Sigmoid colon (tissue), 7 donors: Measurements from ENCODE around the gene RNF8. TPM values are rescaled to one million over a fixed set of nuclear protein-coding genes. Genes with fewer than 3 reads are reported as not detected.
A peak's percentile ranks its signal among the peaks of the same experiment; 100 is the strongest.
"Not testable (repeated sequence)": the region's sequence is repeated elsewhere in the genome, so short reads cannot be mapped to it uniquely, and the experiment has no call there.

Source experiments
- DNase-seq: peaks from one replicate; pipeline ENCODE4 v3.0.0-alpha.2; 2019
- H3K27ac ChIP-seq, 4 donors: fragments of 200-600 bp; sonication (generic); one replicate each; pipeline ENCODE4 v1.5.1; 2016 to 2019; ENCODE audit warnings: mild to moderate bottlenecking in 1 of 4
- H3K27me3 ChIP-seq, 3 donors: fragments of 200-600 bp; sonication (generic); one replicate each; pipeline ENCODE4 v1.5.1; 2019; ENCODE audit warnings: mild to moderate bottlenecking in 1 of 3
- H3K36me3 ChIP-seq, 4 donors: fragments of 200-600 bp; sonication (generic); one replicate each; pipeline ENCODE4 v1.5.1; 2016 to 2019
- H3K4me1 ChIP-seq, 4 donors: fragments of 200-600 bp; sonication (generic); one replicate each; pipeline ENCODE4 v1.5.1; 2017 to 2019
- H3K4me3 ChIP-seq, 4 donors: fragments of 200-600 bp; sonication (generic); one replicate each; pipeline ENCODE4 v1.5.1; 2017 to 2019; ENCODE audit warnings: mild to moderate bottlenecking in 2 of 4, moderate library complexity in 1 of 4
- H3K9me3 ChIP-seq, 4 donors: fragments of 200-600 bp in 3 of 4; sonication (generic) in 3 of 4; one replicate each; pipeline versions ENCODE4 v1.5.1 to v1.6.1; 2013 to 2019
- CTCF ChIP-seq, 4 experiments: fragments of 450-650 bp in 3 of 4; fragments of 200-600 bp in 1 of 4; IDR thresholded peaks; one replicate each; pipeline ENCODE4 v1.5.1; 2016 to 2019; ENCODE audit warnings: antibody characterized with exemption in 4 of 4, mild to moderate bottlenecking in 3 of 4, moderate library complexity in 2 of 4
- EP300 ChIP-seq, 4 donors: sonication (generic); formaldehyde crosslinking; IDR thresholded peaks; one replicate each; pipeline ENCODE4 v1.6.1; 2017; ENCODE audit warnings: antibody characterized with exemption in 4 of 4
- POLR2A ChIP-seq, 2 donors: fragments of 450-650 bp; IDR thresholded peaks; one replicate each; pipeline ENCODE4 v1.6.1; 2016; ENCODE audit warnings: antibody characterized with exemption in 2 of 2, mild to moderate bottlenecking in 2 of 2, moderate library complexity in 2 of 2
- POLR2AphosphoS5 ChIP-seq, 4 donors: sonication (generic); formaldehyde crosslinking; IDR thresholded peaks; one replicate each; pipeline ENCODE4 v1.6.1; 2017; ENCODE audit warnings: antibody characterized with exemption in 4 of 4
- WGBS, 2 donors: extraction: QIAGEN DNeasy Blood & Tissue Kit; methylation state at CpG; one replicate each; pipeline ENCODE4 v1.1.7; 2013; 5-methylcytosine and 5-hydroxymethylcytosine counted together
- intact Hi-C: fragments of 100-400 bp; cut with DNase I; formaldehyde crosslinking; loops from one replicate; pipeline ENCODE4 v1.15.1; 2023
- polyA plus RNA-seq, 3 donors: library from polyadenylated mRNA; stranded (reverse); fragments of 200-250 nt; gene quantifications; one replicate each; pipeline ENCODE4 v1.2.3, GENCODE V29; 2013
- total RNA-seq, 4 donors: library from RNA; depleted of rRNA; stranded (reverse); fragments of >200 nt; gene quantifications; one replicate each; pipeline ENCODE4 v1.1.0, GENCODE V29; 2016
- donor health status: healthy with polysubstance abuse.
- donor health status: Bipolar disorder and iron deficiency.
- donor health status: healthy.

RNF8 gene, protein sequence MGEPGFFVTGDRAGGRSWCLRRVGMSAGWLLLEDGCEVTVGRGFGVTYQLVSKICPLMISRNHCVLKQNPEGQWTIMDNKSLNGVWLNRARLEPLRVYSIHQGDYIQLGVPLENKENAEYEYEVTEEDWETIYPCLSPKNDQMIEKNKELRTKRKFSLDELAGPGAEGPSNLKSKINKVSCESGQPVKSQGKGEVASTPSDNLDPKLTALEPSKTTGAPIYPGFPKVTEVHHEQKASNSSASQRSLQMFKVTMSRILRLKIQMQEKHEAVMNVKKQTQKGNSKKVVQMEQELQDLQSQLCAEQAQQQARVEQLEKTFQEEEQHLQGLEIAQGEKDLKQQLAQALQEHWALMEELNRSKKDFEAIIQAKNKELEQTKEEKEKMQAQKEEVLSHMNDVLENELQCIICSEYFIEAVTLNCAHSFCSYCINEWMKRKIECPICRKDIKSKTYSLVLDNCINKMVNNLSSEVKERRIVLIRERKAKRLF
- total RNA-seq = 10 to 100 TPM in 2 of 4 donors, 1 to 10 TPM in 2; 8.8 to 18.5 (median 12.7) TPM
- polyA plus RNA-seq = 10 to 100 TPM; 10.2 to 12.3 (median 11.6) TPM

DNA sequence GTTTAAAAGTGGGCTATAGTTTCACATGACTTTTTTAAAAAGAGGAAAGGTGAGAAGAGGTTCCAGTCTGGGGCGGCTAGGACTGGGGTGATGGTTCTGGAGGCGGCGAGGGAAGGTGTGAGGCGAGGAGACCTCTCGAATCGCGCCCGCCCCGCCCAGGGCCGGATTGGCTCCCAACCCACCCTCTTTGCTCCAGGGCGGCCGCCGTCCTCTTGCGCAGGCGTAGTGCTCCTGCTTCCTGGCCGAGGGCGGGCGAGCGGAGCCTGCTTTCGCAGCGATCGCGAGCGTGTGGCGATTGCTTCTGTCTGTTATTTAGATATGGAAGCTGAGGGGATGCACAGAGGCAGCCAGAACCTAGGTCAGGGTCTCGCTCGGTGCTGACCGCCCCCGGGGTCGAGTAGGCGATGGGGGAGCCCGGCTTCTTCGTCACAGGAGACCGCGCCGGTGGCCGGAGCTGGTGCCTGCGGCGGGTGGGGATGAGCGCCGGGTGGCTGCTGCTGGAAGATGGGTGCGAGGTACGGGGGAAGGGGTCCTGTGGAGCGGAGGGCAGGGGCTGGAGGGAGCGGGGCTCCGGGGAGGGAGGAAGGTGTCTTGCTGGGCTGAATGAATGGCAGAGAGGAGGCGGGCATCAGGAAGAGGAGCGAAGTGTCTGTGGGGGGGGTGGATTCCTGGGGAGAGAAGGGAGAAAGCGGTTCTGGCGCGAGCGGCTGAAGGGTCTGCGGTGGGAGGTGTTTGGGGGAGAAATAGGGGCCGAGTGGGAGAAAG, at the start of gene RNF8:
TSS of gene RNF8 (plus strand) at position 223 of the 765 bp plus-strand sequence. CDS start at position 405, 182 bp downstream.
- peak within 1 kb of the TSS; percentile 72 to 82 (median 78) for H3K27ac ChIP-seq
- peak; percentile 94 for DNase-seq
- TF ChIP-seq CTCF (IDR thresholded peaks at IDR 0.05) (no peak), POLR2A (IDR thresholded peaks at IDR 0.05) (peak in 1 of 2 donors; percentile 42), POLR2AphosphoS5 (IDR thresholded peaks at IDR 0.05) (peak in 3 of 4 donors; percentile 69 to 80 (median 72)), EP300 (IDR thresholded peaks at IDR 0.05) (no peak)
- H3K36me3 ChIP-seq = no peaks in the 10 kb centered on the region
- no peaks in the 10 kb centered on the region for H3K9me3 ChIP-seq
- H3K4me3 ChIP-seq = peak within 1 kb of the TSS; percentile 95 to 99 (median 96)
- intact Hi-C loops = no loop called here
- H3K4me1 ChIP-seq = peaks cover 0 to 22% (median 13%) of the 10 kb centered on the region in 4 donors
- no peaks in the 10 kb centered on the region for H3K27me3 ChIP-seq
- 1% methylated on average over 54 of the region's 54 CpGs for WGBS, 2 donors

DNA sequence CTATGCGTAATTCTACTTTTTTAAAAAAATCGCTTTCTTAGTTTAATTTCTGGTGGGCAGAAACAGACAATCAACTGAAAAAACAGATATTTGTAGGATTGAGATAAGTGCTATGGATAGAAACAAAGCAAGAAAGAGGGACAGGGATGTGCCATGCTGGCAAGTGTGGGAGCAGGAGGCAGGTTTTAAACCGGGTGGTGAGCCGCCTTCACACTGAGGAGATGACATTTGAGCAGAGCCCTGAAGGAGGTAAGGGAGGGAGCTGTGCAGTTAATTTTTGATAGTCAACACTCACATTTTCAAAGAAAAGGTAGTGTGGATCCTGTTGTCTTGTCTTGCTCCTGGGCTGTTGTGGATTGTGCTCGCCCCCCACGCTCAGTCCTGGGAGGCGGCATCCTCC, 49.0 kb upstream of the RNF8 start:
- H3K36me3 ChIP-seq = peaks cover 0 to 32% (median 10%) of the 10 kb centered on the region in 4 donors
- TF ChIP-seq POLR2A (IDR thresholded peaks at IDR 0.05) = no peak
- no peaks in the 10 kb centered on the region for H3K9me3 ChIP-seq
- WGBS, 2 donors = 98% methylated on average over 7 of the region's 7 CpGs
- no peak for DNase-seq
- H3K27me3 ChIP-seq = no peaks in the 10 kb centered on the region
- H3K4me3 ChIP-seq = no peak overlapping the region
- H3K27ac ChIP-seq = no peak overlapping the region
- intact Hi-C loops = no loop called here
- peaks cover 0 to 19% (median 18%) of the 10 kb centered on the region in 4 donors for H3K4me1 ChIP-seq

DNA sequence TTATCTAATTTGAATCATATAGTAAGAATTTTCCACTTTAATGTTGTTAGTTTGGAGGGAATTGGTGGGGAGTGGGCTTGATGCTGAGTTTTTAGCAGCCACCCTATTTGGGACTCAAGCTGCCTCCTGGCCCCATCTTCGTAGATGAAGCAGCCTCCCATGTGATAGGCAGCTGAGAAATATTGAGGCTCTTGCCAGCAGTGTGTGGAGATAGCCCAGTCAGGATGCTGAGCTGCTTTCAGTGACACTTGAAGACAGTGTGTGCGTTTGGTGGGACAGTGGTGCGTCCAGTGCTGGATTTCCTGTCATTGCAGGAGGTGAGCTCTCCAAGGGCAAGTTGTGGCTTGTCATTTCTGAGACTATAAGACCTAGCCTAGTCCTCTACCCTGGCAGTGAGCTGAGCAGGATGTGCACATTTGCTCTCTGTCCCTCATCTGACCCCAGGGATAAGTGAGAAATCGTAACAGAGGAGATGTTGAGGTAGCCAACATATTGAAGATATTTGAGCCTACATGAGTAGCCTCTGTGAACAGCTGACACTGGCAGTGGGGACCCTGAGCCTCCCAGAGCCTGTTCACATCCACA, 47.9 kb upstream of the RNF8 start:
- H3K4me1 ChIP-seq = peaks cover 0 to 19% (median 18%) of the 10 kb centered on the region in 4 donors
- no peaks in the 10 kb centered on the region for H3K27me3 ChIP-seq
- no peaks in the 10 kb centered on the region for H3K9me3 ChIP-seq
- intact Hi-C loops = no loop called here
- H3K36me3 ChIP-seq = peaks cover 0 to 32% (median 10%) of the 10 kb centered on the region in 4 donors
- no peak for TF ChIP-seq POLR2A (IDR thresholded peaks at IDR 0.05)
- no peak for TF ChIP-seq EP300 (IDR thresholded peaks at IDR 0.05)
- TF ChIP-seq POLR2AphosphoS5 (IDR thresholded peaks at IDR 0.05) = no peak
- no peak for TF ChIP-seq CTCF (IDR thresholded peaks at IDR 0.05)
- H3K27ac ChIP-seq = no peak overlapping the region
- no peak overlapping the region for H3K4me3 ChIP-seq
- DNase-seq = no peak
- WGBS, 2 donors = 94 to 98% methylated on average over 4 of the region's 4 CpGs

- Histone ChIP-seq H3K27me3 (no peaks in the 10 kb centered on the region), H3K4me1 (peaks cover 0 to 25% (median 23%) of the 10 kb centered on the region in 4 donors), H3K9me3 (no peaks in the 10 kb centered on the region), H3K4me3 (no peak overlapping the region), H3K36me3 (peaks cover 0 to 31% (median 10%) of the 10 kb centered on the region in 4 donors), H3K27ac (no peak overlapping the region)
- intact Hi-C loops = no loop called here
- 90 to 94% methylated on average over 4 of the region's 4 CpGs for WGBS, 2 donors
- TF ChIP-seq POLR2A (IDR thresholded peaks at IDR 0.05) (no peak), CTCF (IDR thresholded peaks at IDR 0.05) (no peak), POLR2AphosphoS5 (IDR thresholded peaks at IDR 0.05) (no peak), EP300 (IDR thresholded peaks at IDR 0.05) (no peak)
- no peak for DNase-seq
Measured at GRCh38 chr6:37306624-37307222, 47.1 kb upstream of the RNF8 start.

DNA sequence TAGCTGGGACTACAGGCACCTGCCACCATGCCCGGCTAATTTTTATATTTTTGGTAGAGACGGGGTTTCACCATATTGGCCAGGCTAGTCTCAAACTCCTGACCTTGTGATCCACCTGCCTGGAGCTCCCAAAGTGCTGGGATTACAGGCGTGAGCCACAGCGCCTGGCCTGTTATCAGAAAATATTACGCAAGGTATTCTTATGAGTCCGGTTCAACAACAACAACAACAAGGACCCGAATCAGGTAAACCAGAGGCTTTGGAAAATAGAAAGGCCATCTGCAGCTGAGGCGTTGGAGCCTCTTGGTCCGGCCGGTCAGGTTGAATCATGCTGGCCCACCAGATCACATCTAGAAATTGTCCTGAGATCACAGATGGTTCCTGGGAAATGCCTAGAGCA, 46.3 kb upstream of the RNF8 start:
- H3K9me3 ChIP-seq, H3K4me3 ChIP-seq, DNase-seq, H3K27me3 ChIP-seq, intact Hi-C loops: not testable (repeated sequence)
- H3K36me3 ChIP-seq = peaks cover 0 to 23% (median 10%) of the 10 kb centered on the region in 4 donors
- H3K4me1 ChIP-seq = peaks cover 0 to 33% (median 31%) of the 10 kb centered on the region in 4 donors
- 93% methylated on average over 10 of the region's 10 CpGs for WGBS, 2 donors
- peak overlapping the region in 1 of 4 donors; percentile 66 for H3K27ac ChIP-seq
